CD4-positive, alpha-beta memory T cell (primary cell): ENCODE data around the gene FHIT. TPM values are rescaled to one million over a fixed set of nuclear protein-coding genes. Genes with fewer than 3 reads are reported as not detected.

Source experiments
- CTCF ChIA-PET: fragments of 350-600 bp; sonication (Branson Sonifier 250); formaldehyde crosslinking; loops from one replicate; lab custom pipeline; 2021; ENCODE audit warnings: inconsistent platforms; ENCODE audit not compliant: partially characterized antibody; lab: Charles Lee
- POLR2A ChIA-PET: fragments of 350-600 bp; sonication (Branson Sonifier 250); formaldehyde crosslinking; loops from one replicate; lab custom pipeline; 2021; ENCODE audit not compliant: partially characterized antibody; lab: Charles Lee
- DNase-seq, 5 donors: peaks; one replicate each; pipeline versions ENCODE4 v3.0.0 to v3.0.0-alpha.2; 2020 to 2022; ENCODE audit warnings: mixed read lengths in 1 of 5
- H3K27ac ChIP-seq: one replicate; pipeline ENCODE4 v1.7.0; 2013; ENCODE audit warnings: low read depth, low read length
- H3K27me3 ChIP-seq: 2 replicates; pipeline ENCODE4 v1.7.0; 2013; ENCODE audit warnings: mild to moderate bottlenecking, low read length, moderate library complexity; ENCODE audit not compliant: insufficient read depth
- H3K36me3 ChIP-seq: 2 replicates; pipeline ENCODE4 v1.7.0; 2013; ENCODE audit warnings: mild to moderate bottlenecking, low read length, moderate library complexity; ENCODE audit not compliant: insufficient read depth
- H3K4me1 ChIP-seq: 2 replicates; pipeline ENCODE4 v1.7.0; 2013; ENCODE audit warnings: mild to moderate bottlenecking, low read length, moderate library complexity; ENCODE audit not compliant: insufficient read depth
- H3K4me3 ChIP-seq, 2 donors: one replicate each; pipeline ENCODE4 v1.7.0; 2013; ENCODE audit warnings: low read length in 2 of 2, mild to moderate bottlenecking in 1 of 2
- H3K9me3 ChIP-seq, 2 donors: one replicate each; pipeline ENCODE4 v1.7.0; 2013; ENCODE audit warnings: low read length in 2 of 2, control low read depth in 1 of 2; ENCODE audit not compliant: control insufficient read depth in 1 of 2
- H3K27ac Mint-ChIP-seq, 7 donors: one replicate each; pipeline ENCODE4 v1.8.0; 2020 to 2021; ENCODE audit warnings: mixed read lengths in 7 of 7, mild to moderate bottlenecking in 6 of 7, inconsistent platforms in 3 of 7, moderate library complexity in 3 of 7
- H3K27me3 Mint-ChIP-seq, 2 donors: one replicate each; pipeline ENCODE4 v1.8.0; 2020 to 2021; ENCODE audit warnings: mixed read lengths in 2 of 2
- H3K36me3 Mint-ChIP-seq, 2 donors: one replicate each; pipeline ENCODE4 v1.8.0; 2020 to 2021; ENCODE audit warnings: mixed read lengths in 2 of 2, inconsistent platforms in 1 of 2, mild to moderate bottlenecking in 1 of 2
- H3K4me1 Mint-ChIP-seq, 4 donors: one replicate each; pipeline ENCODE4 v1.8.0; 2020 to 2021; ENCODE audit warnings: mixed read lengths in 4 of 4, mild to moderate bottlenecking in 1 of 4
- H3K4me3 Mint-ChIP-seq, 8 donors: one replicate each; pipeline ENCODE4 v1.8.0; 2020 to 2021; ENCODE audit warnings: mixed read lengths in 8 of 8, mild to moderate bottlenecking in 7 of 8, moderate library complexity in 6 of 8, inconsistent platforms in 3 of 8
- H3K9me3 Mint-ChIP-seq, 8 donors: one replicate each; pipeline ENCODE4 v1.8.0; 2020 to 2021; ENCODE audit warnings: mixed read lengths in 8 of 8, mild to moderate bottlenecking in 5 of 8, inconsistent platforms in 3 of 8, moderate library complexity in 1 of 8
- intact Hi-C: fragments of 100-400 bp; cut with micrococcal nuclease; formaldehyde crosslinking; loops from one replicate; pipeline ENCODE4 v1.15.1; 2023
- polyA plus RNA-seq, 2 donors: library from polyadenylated mRNA; unstranded; fragments of 300-500 nt; fragmentation: Illumina TruSeq; gene quantifications; one replicate each; pipeline ENCODE4 v1.2.3, GENCODE V29; 2021
- total RNA-seq, 2 experiments: library from RNA; stranded (reverse); gene quantifications; one replicate each; pipeline ENCODE4 v1.2.3, GENCODE V29; 2021

FHIT gene
- total and polyA plus RNA-seq, 4 experiments from 2014 or later: 8.5 to 58.7 (median 33.2) TPM

- peaks cover 0 to 3% (median 0%) of the 10 kb centered on the region in 8 donors for H3K9me3 Mint-ChIP-seq
Observed at GRCh38 chr3:60282866-60283265, 968.4 kb downstream of the FHIT start.

DNA sequence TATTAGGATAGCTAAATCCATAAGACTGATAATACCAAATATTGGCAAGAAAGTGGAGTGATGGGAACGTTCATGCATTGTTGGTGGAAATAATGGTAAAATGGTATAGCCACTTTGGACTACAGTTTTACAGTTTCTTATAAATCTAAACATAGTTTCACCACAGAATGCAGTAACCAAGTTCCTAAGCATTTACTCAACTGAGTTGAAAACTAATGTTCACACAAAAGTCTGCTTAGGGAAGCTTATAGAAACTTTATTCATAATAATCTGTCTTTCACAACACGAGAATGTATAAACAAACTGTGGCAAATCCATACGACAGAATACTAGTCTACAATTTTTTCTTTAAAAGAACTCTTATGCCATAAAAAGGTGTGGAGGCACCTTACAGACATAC, 969.3 kb downstream of the FHIT start:
- ChIA-PET CTCF (interaction anchor here (1.2 kb wide), 1 partner anchor 10 kb away, joined by 3 read pairs; no protein-coding TSS in a partner anchor), POLR2A (no interaction called here)
- Mint-ChIP-seq H3K36me3 (no peaks in the 10 kb centered on the region), H3K9me3 (peaks cover 0 to 3% (median 0%) of the 10 kb centered on the region in 8 donors), H3K27ac (peak overlapping the region in 1 of 7 donors; percentile 54), H3K4me1 (no peaks in the 10 kb centered on the region), H3K4me3 (no peak overlapping the region), H3K27me3 (no peaks in the 10 kb centered on the region)
- no peaks in the 10 kb centered on the region for H3K36me3 ChIP-seq
- no peak for DNase-seq
- no peak overlapping the region for H3K4me3 ChIP-seq
- H3K27me3 ChIP-seq: no peaks in the 10 kb centered on the region
- no peaks in the 10 kb centered on the region for H3K4me1 ChIP-seq
- intact Hi-C loops: no loop called here
- no peaks in the 10 kb centered on the region for H3K9me3 ChIP-seq
- no peak overlapping the region for H3K27ac ChIP-seq

More at GRCh38 chr3:60282866-60283265, 968.4 kb downstream of the FHIT start:
- H3K4me3 Mint-ChIP-seq: no peak overlapping the region
- ChIA-PET POLR2A (no interaction called here), CTCF (interaction anchor here (1.2 kb wide), 1 partner anchor 9 kb away, joined by 3 read pairs; no protein-coding TSS in a partner anchor)
- no peak overlapping the region for H3K27ac Mint-ChIP-seq
- no peaks in the 10 kb centered on the region for H3K36me3 ChIP-seq
- no peak for DNase-seq
- no peaks in the 10 kb centered on the region for H3K4me1 ChIP-seq
- no peak overlapping the region for H3K27ac ChIP-seq
- no peaks in the 10 kb centered on the region for H3K4me1 Mint-ChIP-seq
- H3K27me3 Mint-ChIP-seq: no peaks in the 10 kb centered on the region
- intact Hi-C loops: no loop called here
- no peaks in the 10 kb centered on the region for H3K36me3 Mint-ChIP-seq
- H3K4me3 ChIP-seq: no peak overlapping the region
- no peaks in the 10 kb centered on the region for H3K9me3 ChIP-seq
- no peaks in the 10 kb centered on the region for H3K27me3 ChIP-seq

DNA sequence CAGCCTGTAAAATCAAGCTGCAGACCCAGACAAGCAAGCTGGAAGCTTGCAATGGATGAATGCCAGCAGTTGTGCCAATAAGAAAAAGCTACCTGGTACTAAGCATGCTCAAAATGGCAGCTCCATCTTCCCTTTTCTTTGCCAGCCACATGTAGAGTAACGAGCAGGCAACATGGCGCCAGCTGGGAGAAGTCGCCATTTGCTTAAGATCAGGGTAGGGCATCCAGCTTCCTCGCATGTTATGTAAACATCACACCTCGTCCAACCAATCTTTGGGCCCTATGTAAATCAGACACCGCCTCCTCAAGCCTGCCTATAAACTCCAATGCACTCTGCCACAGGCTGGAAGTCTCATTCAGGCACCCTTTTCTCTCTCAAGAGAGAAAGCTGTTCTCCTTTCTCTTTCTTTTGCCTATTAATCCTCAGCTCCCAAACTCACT, 973.9 kb downstream of the FHIT start:
- intact Hi-C loops: no loop called here
- Histone ChIP-seq H3K36me3 (no peaks in the 10 kb centered on the region), H3K27ac (no peak overlapping the region), H3K9me3 (no peaks in the 10 kb centered on the region), H3K27me3 (no peaks in the 10 kb centered on the region), H3K4me1 (no peaks in the 10 kb centered on the region), H3K4me3 (no peak overlapping the region)
- CTCF ChIA-PET: interaction anchor here (0.9 kb wide), 1 partner anchor 11 kb away, joined by 3 read pairs; no protein-coding TSS in a partner anchor
- no peak for DNase-seq
- no peak overlapping the region for H3K27ac Mint-ChIP-seq
- H3K27me3 Mint-ChIP-seq: no peaks in the 10 kb centered on the region
- POLR2A ChIA-PET: no interaction called here
- no peak overlapping the region for H3K4me3 Mint-ChIP-seq
- no peaks in the 10 kb centered on the region for H3K36me3 Mint-ChIP-seq
- H3K9me3 Mint-ChIP-seq: peaks cover 0 to 3% (median 0%) of the 10 kb centered on the region in 8 donors
- no peaks in the 10 kb centered on the region for H3K4me1 Mint-ChIP-seq

DNA sequence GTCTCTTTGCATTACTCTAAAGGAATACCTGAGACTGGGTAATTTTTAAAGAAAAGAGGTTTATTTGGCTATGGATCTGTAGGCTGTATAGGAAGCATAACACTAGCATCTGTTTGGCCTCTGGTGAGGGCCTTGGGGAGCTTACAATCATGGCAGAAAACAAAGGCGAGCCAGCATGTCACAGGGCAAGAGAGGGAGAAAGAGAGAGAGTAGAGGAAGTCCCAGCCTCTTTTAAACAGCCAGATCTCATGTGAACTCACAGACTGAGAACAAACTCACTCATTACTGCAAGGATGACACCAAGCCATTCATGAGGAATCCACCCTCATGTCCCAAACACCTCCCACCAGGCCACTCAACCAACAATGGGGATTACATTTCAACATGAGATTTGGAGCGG, 974.6 kb downstream of the FHIT start:
- Mint-ChIP-seq H3K36me3 (no peaks in the 10 kb centered on the region), H3K4me1 (no peaks in the 10 kb centered on the region), H3K9me3 (peaks cover 0 to 3% (median 0%) of the 10 kb centered on the region in 8 donors), H3K27me3 (no peaks in the 10 kb centered on the region), H3K4me3 (no peak overlapping the region), H3K27ac (no peak overlapping the region)
- Histone ChIP-seq H3K36me3 (no peaks in the 10 kb centered on the region), H3K4me3 (no peak overlapping the region), H3K9me3 (no peaks in the 10 kb centered on the region), H3K27ac (no peak overlapping the region), H3K27me3 (no peaks in the 10 kb centered on the region), H3K4me1 (no peaks in the 10 kb centered on the region)
- ChIA-PET POLR2A (no interaction called here), CTCF (no interaction called here)
- DNase-seq: no peak
- intact Hi-C loops: no loop called here

DNA sequence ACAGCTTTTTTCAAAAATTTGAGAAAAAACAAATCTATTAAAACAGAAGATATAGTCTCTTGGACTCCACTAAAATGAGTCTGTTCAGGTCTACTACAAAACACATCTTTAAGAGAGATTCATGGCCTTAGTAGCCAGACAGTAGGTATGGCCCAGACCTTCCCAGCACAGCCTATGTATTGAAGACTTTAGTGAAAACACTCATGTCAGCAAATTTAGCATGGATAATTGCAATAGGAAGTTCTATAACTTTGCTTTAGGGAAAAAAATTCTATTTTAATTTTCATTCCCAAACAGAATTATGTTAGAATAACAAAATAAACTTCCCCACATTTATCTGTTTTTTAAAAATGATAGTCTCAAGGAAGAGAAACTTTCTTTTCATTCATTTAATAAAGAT, 976.6 kb downstream of the FHIT start:
- no peaks in the 10 kb centered on the region for H3K27me3 ChIP-seq
- no peaks in the 10 kb centered on the region for H3K4me1 ChIP-seq
- intact Hi-C loops: no loop called here
- CTCF ChIA-PET: no interaction called here
- no peak overlapping the region for H3K27ac ChIP-seq
- H3K27me3 Mint-ChIP-seq: no peaks in the 10 kb centered on the region
- no peaks in the 10 kb centered on the region for H3K36me3 ChIP-seq
- no peaks in the 10 kb centered on the region for H3K4me1 Mint-ChIP-seq
- H3K4me3 ChIP-seq: no peak overlapping the region
- no peak overlapping the region for H3K27ac Mint-ChIP-seq
- H3K4me3 Mint-ChIP-seq: no peak overlapping the region
- H3K9me3 Mint-ChIP-seq: peaks cover 0 to 2% (median 0%) of the 10 kb centered on the region in 8 donors
- no peaks in the 10 kb centered on the region for H3K9me3 ChIP-seq
- H3K36me3 Mint-ChIP-seq: no peaks in the 10 kb centered on the region
- POLR2A ChIA-PET: no interaction called here
- no peak for DNase-seq

- no peaks in the 10 kb centered on the region for H3K36me3 ChIP-seq
- no peak overlapping the region for H3K4me3 Mint-ChIP-seq
- intact Hi-C loops: no loop called here
- no peaks in the 10 kb centered on the region for H3K27me3 Mint-ChIP-seq
- no peaks in the 10 kb centered on the region for H3K4me1 ChIP-seq
- no peaks in the 10 kb centered on the region for H3K9me3 ChIP-seq
- no peak overlapping the region for H3K4me3 ChIP-seq
- peaks cover 0 to 2% (median 0%) of the 10 kb centered on the region in 8 donors for H3K9me3 Mint-ChIP-seq
- no peaks in the 10 kb centered on the region for H3K36me3 Mint-ChIP-seq
- CTCF ChIA-PET: no interaction called here
- no peak for DNase-seq
- no peaks in the 10 kb centered on the region for H3K27me3 ChIP-seq
- POLR2A ChIA-PET: no interaction called here
- H3K27ac ChIP-seq: no peak overlapping the region
- H3K27ac Mint-ChIP-seq: no peak overlapping the region
- H3K4me1 Mint-ChIP-seq: no peaks in the 10 kb centered on the region
Observed at GRCh38 chr3:60274098-60274497, 977.2 kb downstream of the FHIT start.

DNA sequence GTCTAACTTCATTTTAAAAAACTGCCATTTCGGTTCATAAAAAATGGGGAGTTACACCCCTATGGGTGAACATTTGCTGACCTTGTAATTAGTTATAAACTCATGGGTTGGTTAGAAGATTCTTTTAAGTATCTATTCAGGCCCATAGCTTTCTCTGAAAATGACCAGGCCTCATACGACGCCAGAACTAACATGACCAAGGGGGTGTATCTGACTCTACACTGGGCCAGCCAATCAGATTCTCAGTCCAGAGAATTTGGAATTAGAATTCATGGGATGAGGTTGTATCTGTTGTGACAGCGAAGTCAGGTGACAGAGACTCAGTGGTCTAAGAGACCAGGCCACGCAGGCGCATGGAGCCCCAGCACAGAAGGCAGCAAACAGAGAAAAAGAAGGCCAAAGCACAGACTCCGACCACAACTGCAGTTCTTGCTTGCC, 981.4 kb downstream of the FHIT start:
- intact Hi-C loops: no loop called here
- Histone ChIP-seq H3K27ac (no peak overlapping the region), H3K36me3 (no peaks in the 10 kb centered on the region), H3K9me3 (no peaks in the 10 kb centered on the region), H3K4me1 (no peaks in the 10 kb centered on the region), H3K4me3 (no peak overlapping the region), H3K27me3 (no peaks in the 10 kb centered on the region)
- ChIA-PET CTCF (no interaction called here), POLR2A (no interaction called here)
- DNase-seq: no peak
- H3K27ac Mint-ChIP-seq: no peak overlapping the region
- no peaks in the 10 kb centered on the region for H3K9me3 Mint-ChIP-seq
- no peaks in the 10 kb centered on the region for H3K36me3 Mint-ChIP-seq
- no peaks in the 10 kb centered on the region for H3K27me3 Mint-ChIP-seq
- H3K4me3 Mint-ChIP-seq: no peak overlapping the region
- H3K4me1 Mint-ChIP-seq: no peaks in the 10 kb centered on the region
